K562 (cell line): Measurements from ENCODE around the gene IZUMO1R.

Source experiments
- BHLHE40 ChIP-seq: IDR thresholded peaks from 2 replicates; pipeline ENCODE4 v1.6.1; 2011; ENCODE audit warnings: low read length, improper control_type of control experiment
- CTCF ChIP-seq, 3 experiments: IDR thresholded peaks in 2 of 3; conservative IDR thresholded peaks in 1 of 3; 2 replicates each; pipeline ENCODE4 v1.5.1; 2011 to 2012; ENCODE audit warnings: low read length in 3 of 3, mild to moderate bottlenecking in 3 of 3, control low read depth in 2 of 3, improper control_type of control experiment in 1 of 3, inconsistent platforms in 1 of 3, low read depth in 1 of 3, mixed read lengths in 1 of 3, moderate library complexity in 1 of 3; ENCODE audit not compliant: insufficient read depth in 2 of 3
- POLR2AphosphoS2 ChIP-seq: IDR thresholded peaks from 2 replicates; pipeline ENCODE4 v1.6.1; 2012; ENCODE audit warnings: low read length, improper control_type of control experiment
- RHOXF2B ChIP-seq: fragments of 250-450 bp; sonication (Bioruptor Pico); conservative IDR thresholded peaks from 2 replicates; pipeline ENCODE4 v1.5.1; 2021
- USF2 ChIP-seq: sonication (generic); formaldehyde crosslinking; IDR thresholded peaks from 2 replicates; pipeline ENCODE4 v1.5.0; 2020; ENCODE audit warnings: missing genetic modification reagents
- ZBTB2 ChIP-seq: fragments of 450-650 bp; IDR thresholded peaks from 2 replicates; pipeline ENCODE4 v1.6.1; 2016; ENCODE audit warnings: antibody characterized with exemption
- ZFP36 ChIP-seq: fragments of 150-350 bp; IDR thresholded peaks from 2 replicates; pipeline ENCODE4 v1.6.1; 2018; ENCODE audit warnings: low read length, low read depth; ENCODE audit not compliant: partially characterized antibody
- ZFX ChIP-seq: sonication (generic); formaldehyde crosslinking; IDR thresholded peaks from 2 replicates; pipeline ENCODE4 v1.8.0; 2022; ENCODE audit warnings: mild to moderate bottlenecking, missing genetic modification reagents, moderate library complexity
- ZNF780A ChIP-seq: fragments of 250-450 bp; sonication (Bioruptor Pico); IDR thresholded peaks from 2 replicates; pipeline ENCODE4 v1.5.0; 2021; ENCODE audit warnings: mild to moderate bottlenecking

GRCh38 chr11:94338651-94339050 lies 34.3 kb downstream of the IZUMO1R start:
- TF ChIP-seq ZNF780A: no peak
- no peak for TF ChIP-seq ZBTB2
- TF ChIP-seq CTCF (IDR thresholded peaks at IDR 0.05 in 2 of 3, conservative IDR thresholded peaks at IDR 0.05 in 1 of 3; ENCODE audit: insufficient read depth in 2 of 3, low read depth in 1 of 3, low read length in 3 of 3): no peak
- TF ChIP-seq USF2: no peak
- no peak for TF ChIP-seq BHLHE40
- no peak for TF ChIP-seq POLR2AphosphoS2
- no peak for TF ChIP-seq ZFX (CRISPR knock-in tag)
- TF ChIP-seq RHOXF2B (CRISPR knock-in tag): no peak
- no peak for TF ChIP-seq ZFP36
